Right cardiac atrium (tissue), 5 donors: ENCODE results near the gene ALDH18A1. TPM values are rescaled to one million over a fixed set of nuclear protein-coding genes. Genes with fewer than 3 reads are reported as not detected.

ENCODE experiments used
- ATAC-seq, 2 donors: fragments of 200-7000 bp; cut with Tn5 transposase; one replicate each; pipeline versions ENCODE4 v1.8.0 to v1.9.1; 2020; ENCODE audit warnings: moderate library complexity in 2 of 2, mild to moderate bottlenecking in 1 of 2
- DNase-seq, 3 donors: peaks; one replicate each; pipeline ENCODE4 v3.0.0-alpha.2; 2020
- H3K27ac ChIP-seq: one replicate; pipeline ENCODE4 v1.5.1; 2013; ENCODE audit warnings: mild to moderate bottlenecking, low read length, control low read depth, moderate library complexity
- H3K27me3 ChIP-seq: one replicate; pipeline ENCODE4 v1.6.1; 2013; ENCODE audit not compliant: control insufficient read depth, insufficient read depth
- H3K4me1 ChIP-seq: one replicate; pipeline ENCODE4 v1.6.1; 2013; ENCODE audit warnings: low read length; ENCODE audit not compliant: control insufficient read depth, insufficient read depth
- H3K4me3 ChIP-seq: one replicate; pipeline ENCODE4 v1.5.1; 2013; ENCODE audit warnings: low read length, control low read depth
- H3K9me3 ChIP-seq: one replicate; pipeline ENCODE4 v1.6.1; 2013; ENCODE audit warnings: low read length; ENCODE audit not compliant: control insufficient read depth
- WGBS: extraction: QIAGEN DNeasy Blood & Tissue Kit; methylation state at CpG from one replicate; pipeline ENCODE4 v1.1.7; 2013; 5-methylcytosine and 5-hydroxymethylcytosine counted together
- intact Hi-C, 4 donors: fragments of 100-400 bp; cut with DNase I; formaldehyde crosslinking; loops; one replicate each; pipeline versions ENCODE4 v1.11.0 to v1.14.0; 2022 to 2023
- polyA plus RNA-seq: library from polyadenylated mRNA; stranded (reverse); fragments of 200-250 nt; gene quantifications from one replicate; pipeline ENCODE4 v1.2.3, GENCODE V29; 2013
- total RNA-seq, 4 donors: library from RNA; stranded (reverse); fragmentation: NEBNext Ultra II Directional; extraction: Animal tissue kit (Norgen Biotek cat#: 25700); gene quantifications; one replicate each; pipeline ENCODE4 v1.2.1, GENCODE V29; 2021
- donor health status: healthy with polysubstance abuse.
- donor health status: DM: no; HTN: yes; CAD: no.
- donor health status: DM: no; HTN: no; CAD: no.
- donor health status: DM: no; HTN: yes; CAD: no; lungs with severe emphysema.
- donor health status: DM: yes; HTN: yes; CAD: no.

The ALDH18A1 gene
- total and polyA plus RNA-seq, 5 donors, result 6.9 to 29.8 (median 19.6) TPM

DNA sequence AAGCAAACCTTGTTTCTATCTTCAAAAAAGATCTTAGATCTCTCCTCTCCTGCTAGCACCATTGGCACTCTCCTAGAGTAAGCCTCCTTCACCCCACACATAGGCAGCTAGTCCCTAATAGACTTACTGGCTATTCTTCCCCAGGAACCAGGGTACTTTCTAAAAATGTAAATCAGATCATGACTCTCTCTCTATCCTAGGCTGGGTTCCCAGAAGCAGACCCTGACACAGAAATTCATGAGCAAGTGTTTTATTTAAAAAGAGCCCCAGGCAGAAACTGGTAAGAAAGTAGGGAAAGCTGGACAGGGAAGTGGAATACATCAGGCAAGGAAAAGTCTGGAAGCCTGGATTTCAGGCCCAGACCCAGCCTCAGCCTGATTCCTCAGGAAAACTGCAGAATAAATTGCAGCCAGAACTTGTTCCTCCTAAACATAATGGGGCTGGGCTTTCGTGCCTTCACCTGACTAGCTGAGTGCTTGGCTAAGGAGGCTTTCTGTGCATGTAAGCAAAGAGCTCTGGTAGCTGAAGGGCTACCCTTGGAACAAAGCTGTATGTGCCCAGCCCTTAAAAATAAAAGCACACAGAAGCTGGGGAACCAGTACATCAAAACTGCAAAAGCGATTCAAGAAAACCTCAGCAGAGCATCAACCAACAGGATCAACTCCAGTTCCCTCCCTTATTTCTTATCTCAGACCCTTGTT, 76.5 kb downstream of the ALDH18A1 start:
- no peak overlapping the region for H3K27ac ChIP-seq
- no peaks in the 10 kb centered on the region for H3K9me3 ChIP-seq
- peaks cover 8% of the 10 kb centered on the region for H3K4me1 ChIP-seq
- 73% methylated on average over 2 of the region's 2 CpGs for WGBS
- no peak for DNase-seq
- no peak overlapping the region for H3K4me3 ChIP-seq
- H3K27me3 ChIP-seq, result no peaks in the 10 kb centered on the region
- no peak for ATAC-seq
- intact Hi-C loops, result no loop called here

DNA sequence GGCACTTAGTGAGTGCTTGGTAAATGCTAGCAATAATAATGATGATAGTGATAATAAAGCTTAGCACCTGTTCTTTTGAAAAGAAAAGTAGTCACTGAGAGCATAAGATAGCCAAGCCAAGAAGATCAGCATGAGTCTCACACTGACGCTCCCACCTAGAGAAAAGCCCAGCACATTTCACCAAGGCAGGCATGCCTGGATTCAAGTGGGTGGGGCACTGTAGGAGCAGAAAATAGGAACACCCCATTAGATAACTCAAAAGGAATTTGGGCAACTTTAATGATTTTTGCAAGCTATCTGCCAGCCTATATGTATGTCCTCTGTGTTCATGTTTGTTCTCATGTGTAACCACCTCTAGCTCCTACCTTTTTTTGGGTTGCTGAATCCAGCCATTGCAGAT, 77.2 kb downstream of the ALDH18A1 start:
- peak in 1 of 2 donors; percentile 32 for ATAC-seq
- WGBS, result 80% methylated on average over 1 of the region's 1 CpG
- no peak for DNase-seq

DNA sequence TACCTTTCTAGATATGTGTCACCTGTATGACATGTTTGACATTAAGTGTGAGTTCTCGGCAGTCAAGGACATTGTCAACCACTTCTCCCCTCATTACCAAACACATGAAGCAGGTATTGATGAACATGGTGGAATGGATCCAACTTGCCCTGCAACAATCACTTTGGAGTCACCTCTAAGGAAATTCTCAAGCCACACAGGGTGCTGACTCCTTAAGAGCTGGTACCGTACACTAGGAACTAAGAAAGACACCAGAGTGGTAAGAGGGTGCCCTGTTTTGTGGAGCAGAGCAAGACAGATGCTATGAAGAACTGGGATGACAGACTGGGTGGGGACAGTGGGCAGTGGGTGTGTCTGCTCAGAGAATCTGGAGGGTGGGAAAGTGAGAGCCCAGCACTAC, 77.9 kb downstream of the ALDH18A1 start:
- no peak overlapping the region for H3K27ac ChIP-seq
- H3K9me3 ChIP-seq, result no peaks in the 10 kb centered on the region
- H3K4me1 ChIP-seq, result peaks cover 8% of the 10 kb centered on the region
- ATAC-seq (no peak), DNase-seq (no peak)
- intact Hi-C loops, result no loop called here
- H3K27me3 ChIP-seq, result no peaks in the 10 kb centered on the region
- WGBS, result 96% methylated on average over 2 of the region's 2 CpGs
- no peak overlapping the region for H3K4me3 ChIP-seq

More for the DNA sequence above, 77.2 kb downstream of the ALDH18A1 start:
- no peak overlapping the region for H3K4me3 ChIP-seq
- peaks cover 8% of the 10 kb centered on the region for H3K4me1 ChIP-seq
- intact Hi-C loops, result no loop called here
- no peaks in the 10 kb centered on the region for H3K27me3 ChIP-seq
- H3K9me3 ChIP-seq, result no peaks in the 10 kb centered on the region
- no peak overlapping the region for H3K27ac ChIP-seq

DNA sequence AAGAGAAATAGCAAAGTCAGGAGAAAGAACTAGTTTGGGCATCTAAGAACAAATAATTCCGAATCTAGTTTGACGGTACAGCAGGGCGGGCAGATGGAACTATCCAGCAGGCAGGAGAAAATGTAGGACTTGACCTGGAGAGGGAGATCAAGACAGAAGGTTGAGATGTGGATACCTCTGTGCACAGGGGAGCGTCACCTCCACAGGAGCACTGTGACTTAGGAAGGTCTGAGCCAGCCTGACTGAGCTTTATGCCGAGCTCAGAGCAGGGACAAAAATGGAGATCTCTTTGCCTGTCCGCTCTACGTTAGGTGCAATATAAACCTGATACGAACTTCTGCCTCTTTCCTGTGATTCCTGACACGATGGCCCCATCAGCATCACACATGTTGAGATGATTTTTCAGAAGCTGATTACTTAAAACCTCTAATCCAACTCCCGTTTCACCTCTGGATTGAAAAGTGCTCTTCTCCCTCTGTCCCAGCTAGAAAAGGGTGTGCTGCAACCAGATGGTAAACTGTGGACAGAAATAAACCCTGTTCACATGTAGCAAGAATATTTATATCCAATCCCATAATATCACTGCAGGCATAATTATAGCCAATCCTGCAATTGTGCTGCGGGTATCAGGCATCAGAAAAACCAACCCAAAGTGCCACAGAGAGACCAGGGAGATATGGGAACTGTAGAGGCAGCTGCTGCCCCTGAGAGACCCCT, 81.7 kb downstream of the ALDH18A1 start:
- H3K27ac ChIP-seq, result peak overlapping the region; percentile 3
- 57% methylated on average over 11 of the region's 11 CpGs for WGBS
- H3K4me3 ChIP-seq, result no peak overlapping the region
- peaks cover 5% of the 10 kb centered on the region for H3K4me1 ChIP-seq
- ATAC-seq (peak in 1 of 2 donors; percentile 33), DNase-seq (no peak)
- no peaks in the 10 kb centered on the region for H3K27me3 ChIP-seq
- intact Hi-C loops, result no loop called here
- no peaks in the 10 kb centered on the region for H3K9me3 ChIP-seq

DNA sequence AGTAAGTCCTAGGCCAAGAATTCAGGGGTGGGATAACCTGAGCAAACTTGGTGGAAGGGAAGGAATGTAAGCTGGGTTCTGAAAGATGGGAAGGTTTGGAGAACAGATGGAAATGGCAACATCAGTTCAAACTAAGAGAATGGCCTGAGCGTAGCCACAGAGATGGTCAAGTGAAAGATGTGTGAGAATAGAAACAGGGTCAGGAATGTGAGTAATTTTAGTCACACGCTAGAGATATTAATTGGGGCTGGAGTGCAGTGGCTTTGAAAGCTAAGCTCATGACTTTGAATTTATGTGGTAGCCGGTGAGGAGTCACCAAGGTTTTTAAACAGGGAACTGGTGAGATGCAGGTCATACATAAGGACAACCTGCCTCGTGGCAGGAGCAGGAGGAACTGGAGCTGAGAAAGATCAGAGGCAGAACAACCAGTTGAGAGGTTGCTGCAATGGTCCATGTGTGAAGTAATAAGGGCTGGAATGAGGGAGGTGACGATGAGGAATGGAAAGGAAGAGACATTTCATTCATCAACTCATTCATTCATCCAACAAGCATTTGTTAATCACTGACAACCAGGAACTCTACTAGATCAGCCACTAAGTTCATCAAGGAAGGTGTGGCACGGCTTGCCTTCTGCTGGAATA, 82.4 kb downstream of the ALDH18A1 start:
- ATAC-seq (peak in 1 of 2 donors; percentile 36), DNase-seq (no peak)
- no peak overlapping the region for H3K4me3 ChIP-seq
- intact Hi-C loops, result no loop called here
- H3K4me1 ChIP-seq, result no peaks in the 10 kb centered on the region
- 74% methylated on average over 6 of the region's 6 CpGs for WGBS
- H3K27ac ChIP-seq, result peak overlapping the region; percentile 3
- H3K9me3 ChIP-seq, result no peaks in the 10 kb centered on the region
- H3K27me3 ChIP-seq, result no peaks in the 10 kb centered on the region

DNA sequence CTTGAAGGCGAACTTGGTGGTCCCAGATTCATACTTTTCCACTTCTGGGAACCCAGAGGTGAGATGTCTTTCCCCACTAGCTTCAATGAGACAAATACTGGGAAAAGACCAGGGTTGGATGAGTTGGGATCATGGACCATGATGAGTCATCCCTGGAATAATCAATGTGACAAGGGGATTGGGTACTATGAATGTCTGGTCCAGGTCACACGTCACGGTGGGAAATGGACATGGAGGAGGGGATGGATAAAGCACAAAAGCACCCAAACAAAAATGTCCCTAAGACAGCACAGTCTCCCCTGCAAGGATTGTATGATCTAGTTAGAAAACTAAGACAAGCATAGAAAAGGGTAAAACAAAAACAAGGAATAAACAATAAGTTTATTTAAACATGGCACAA, 83.0 kb downstream of the ALDH18A1 start:
- Histone ChIP-seq H3K4me3 (no peak overlapping the region), H3K9me3 (no peaks in the 10 kb centered on the region), H3K27me3 (no peaks in the 10 kb centered on the region), H3K27ac (no peak overlapping the region), H3K4me1 (no peaks in the 10 kb centered on the region)
- intact Hi-C loops, result no loop called here
- DNase-seq (no peak), ATAC-seq (peak in 1 of 2 donors; percentile 13)
- 81% methylated on average over 3 of the region's 3 CpGs for WGBS

DNA sequence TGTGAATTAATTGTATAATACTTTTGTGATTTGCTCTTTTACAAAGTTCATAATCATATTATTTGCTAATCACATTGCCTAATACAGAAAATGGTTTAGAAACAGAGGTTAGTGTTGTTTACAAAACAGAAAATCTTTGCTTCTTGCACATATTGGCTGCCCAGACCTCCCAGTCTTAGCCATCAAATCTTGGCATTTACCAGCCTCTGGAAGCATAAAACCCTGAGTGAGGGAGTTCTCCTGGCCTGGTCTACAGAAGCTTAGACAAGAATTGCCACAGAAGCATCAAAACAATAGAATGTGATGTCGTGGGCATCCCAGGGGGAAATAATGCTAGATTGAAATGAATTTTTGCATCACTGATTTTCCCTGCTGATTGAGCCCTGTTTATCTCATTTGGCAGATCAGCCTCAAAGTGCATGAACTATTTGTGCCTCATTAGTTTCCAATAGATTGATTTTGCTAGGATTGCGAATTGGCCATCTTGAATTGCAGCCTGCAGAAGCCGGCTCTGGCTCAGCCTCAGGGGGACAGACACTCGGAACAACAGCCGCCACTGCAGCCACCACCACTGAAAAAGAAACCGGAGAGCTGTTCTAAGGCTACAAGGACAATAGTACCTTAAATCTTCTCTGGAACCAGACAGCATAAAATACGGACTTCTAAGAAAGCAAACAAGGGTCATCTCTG, 84.2 kb downstream of the ALDH18A1 start:
- Histone ChIP-seq H3K4me3 (no peak overlapping the region), H3K4me1 (peaks cover 2% of the 10 kb centered on the region), H3K27me3 (no peaks in the 10 kb centered on the region), H3K9me3 (no peaks in the 10 kb centered on the region), H3K27ac (no peak overlapping the region)
- DNase-seq, result no peak
- 61% methylated on average over 7 of the region's 7 CpGs for WGBS
- intact Hi-C loops, result no loop called here
- ATAC-seq, result no peak

DNA sequence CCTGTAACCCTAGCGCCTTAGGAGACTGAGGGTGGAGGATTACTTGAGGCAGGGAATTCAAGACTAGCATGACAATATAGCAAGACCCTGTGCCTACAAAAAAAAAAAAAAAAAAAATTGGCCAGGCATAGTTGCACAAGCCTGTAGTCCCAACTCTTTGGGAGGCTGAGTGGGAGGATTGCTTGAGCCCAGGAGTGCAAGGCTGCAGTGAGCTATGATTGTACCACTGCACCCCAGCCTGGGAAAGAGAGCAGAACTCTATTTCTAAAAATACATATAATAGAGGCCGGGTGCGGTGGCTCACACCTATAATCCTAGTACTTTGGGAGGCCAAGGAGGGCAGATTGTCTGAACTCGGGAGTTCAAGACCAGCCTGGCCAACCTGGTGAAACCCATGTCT, 85.1 kb downstream of the ALDH18A1 start:
- no peak for ATAC-seq
- H3K27me3 ChIP-seq, result no peaks in the 10 kb centered on the region
- intact Hi-C loops, result no loop called here
- no peak overlapping the region for H3K27ac ChIP-seq
- no peak overlapping the region for H3K4me3 ChIP-seq
- no peaks in the 10 kb centered on the region for H3K9me3 ChIP-seq
- 86% methylated on average over 4 of the region's 4 CpGs for WGBS
- H3K4me1 ChIP-seq, result peaks cover 2% of the 10 kb centered on the region
- no peak for DNase-seq

DNA sequence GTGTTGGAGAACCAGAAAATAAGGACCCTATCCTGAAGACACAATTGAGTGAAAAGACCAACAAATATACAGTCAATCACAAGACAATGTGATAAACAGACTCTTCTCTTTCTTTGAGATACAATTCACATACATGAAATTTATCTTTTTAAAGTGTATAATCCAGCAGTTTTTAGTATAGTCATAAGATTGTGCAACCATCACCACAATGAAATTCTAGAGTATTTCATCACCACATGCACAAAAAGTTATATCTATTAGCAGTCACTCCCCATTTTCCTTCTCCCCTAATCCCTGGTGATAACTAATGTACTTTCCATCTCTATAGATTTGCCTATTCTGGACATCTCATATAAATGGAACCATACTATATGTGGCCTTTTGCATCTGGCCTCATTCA, 87.1 kb downstream of the ALDH18A1 start:
- no peaks in the 10 kb centered on the region for H3K9me3 ChIP-seq
- intact Hi-C loops, result loop anchor here in 2 of 4 donors (10.0 kb wide), 1 partner anchor 135 kb away; no protein-coding TSS in a partner anchor
- no peak overlapping the region for H3K27ac ChIP-seq
- H3K27me3 ChIP-seq, result no peaks in the 10 kb centered on the region
- H3K4me3 ChIP-seq, result no peak overlapping the region
- no peak for ATAC-seq
- H3K4me1 ChIP-seq, result peaks cover 2% of the 10 kb centered on the region
- DNase-seq, result no peak

DNA sequence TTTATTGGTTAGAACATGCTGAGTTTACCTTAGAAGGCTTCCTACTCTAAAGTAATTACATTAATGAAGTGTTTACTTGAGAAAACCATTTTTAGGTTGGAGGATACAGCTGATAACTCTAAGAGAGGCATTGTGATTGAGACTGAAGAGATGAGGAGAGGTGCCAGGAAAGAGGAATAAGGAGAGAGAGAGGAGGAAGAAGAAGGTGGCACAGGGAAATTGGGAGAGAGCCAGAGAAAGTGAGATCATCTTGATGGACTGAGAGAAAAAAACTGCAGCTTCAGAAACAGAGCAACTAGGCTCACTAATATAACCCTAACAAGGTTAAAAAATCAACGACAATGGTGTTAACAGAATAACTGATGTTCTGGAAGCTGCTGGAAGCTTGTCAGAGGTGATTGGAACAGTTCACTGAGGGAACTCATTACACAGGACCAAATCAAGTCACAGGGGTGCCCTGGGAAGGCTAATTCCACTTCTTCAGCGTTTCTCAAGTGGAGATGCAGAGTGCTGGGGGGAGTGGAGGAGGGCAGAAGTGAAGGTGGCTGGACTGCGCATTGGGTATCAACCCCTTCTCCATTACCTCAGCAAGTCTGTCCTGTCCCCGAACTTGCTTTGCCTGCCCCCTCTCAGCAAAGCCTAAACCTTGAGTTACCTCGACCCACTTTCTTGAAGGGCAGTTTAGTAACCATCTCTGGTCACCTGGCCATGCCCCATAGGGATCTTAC, 88.4 kb downstream of the ALDH18A1 start:
- intact Hi-C loops, result loop anchor here in 2 of 4 donors (10.0 kb wide), 1 partner anchor 133 kb away; no protein-coding TSS in a partner anchor

More for the DNA sequence above, 88.4 kb downstream of the ALDH18A1 start:
- Histone ChIP-seq H3K4me1 (peaks cover 2% of the 10 kb centered on the region), H3K27me3 (no peaks in the 10 kb centered on the region), H3K9me3 (no peaks in the 10 kb centered on the region), H3K27ac (no peak overlapping the region), H3K4me3 (no peak overlapping the region)
- DNase-seq (no peak), ATAC-seq (no peak)
- WGBS, result 75% methylated on average over 5 of the region's 5 CpGs
